GOT3 (cell line): ENCODE results near the gene PCDHGA12.
"Not testable (repeated sequence)": the region's sequence is repeated elsewhere in the genome, so short reads cannot be mapped to it uniquely, and the experiment has no call there.

Experiments used
- DNase-seq: peaks from one replicate; lab custom pipeline; 2025; ENCODE audit warnings: mixed read lengths; lab: John Stamatoyannopoulos, UW

Gene PCDHGA12

DNA sequence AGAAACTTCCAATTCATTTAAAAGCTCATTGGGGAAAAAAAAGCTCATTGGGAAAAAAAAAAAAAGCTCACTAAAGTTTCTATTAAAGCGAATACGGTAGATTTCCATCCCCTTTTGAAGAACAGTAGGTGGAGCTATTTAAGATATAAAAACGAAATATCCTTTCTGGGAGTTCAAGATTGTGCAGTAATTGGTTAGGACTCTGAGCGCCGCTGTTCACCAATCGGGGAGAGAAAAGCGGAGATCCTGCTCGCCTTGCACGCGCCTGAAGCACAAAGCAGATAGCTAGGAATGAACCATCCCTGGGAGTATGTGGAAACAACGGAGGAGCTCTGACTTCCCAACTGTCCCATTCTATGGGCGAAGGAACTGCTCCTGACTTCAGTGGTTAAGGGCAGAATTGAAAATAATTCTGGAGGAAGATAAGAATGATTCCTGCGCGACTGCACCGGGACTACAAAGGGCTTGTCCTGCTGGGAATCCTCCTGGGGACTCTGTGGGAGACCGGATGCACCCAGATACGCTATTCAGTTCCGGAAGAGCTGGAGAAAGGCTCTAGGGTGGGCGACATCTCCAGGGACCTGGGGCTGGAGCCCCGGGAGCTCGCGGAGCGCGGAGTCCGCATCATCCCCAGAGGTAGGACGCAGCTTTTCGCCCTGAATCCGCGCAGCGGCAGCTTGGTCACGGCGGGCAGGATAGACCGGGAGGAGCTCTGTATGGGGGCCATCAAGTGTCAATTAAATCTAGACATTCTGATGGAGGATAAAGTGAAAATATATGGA lies at the start of gene PCDHGA12:
TSS of gene PCDHGA12 (plus strand) at position 176 of the 782 bp plus-strand sequence. CDS start at position 429, 253 bp downstream.
- DNase-seq: no peak

DNA sequence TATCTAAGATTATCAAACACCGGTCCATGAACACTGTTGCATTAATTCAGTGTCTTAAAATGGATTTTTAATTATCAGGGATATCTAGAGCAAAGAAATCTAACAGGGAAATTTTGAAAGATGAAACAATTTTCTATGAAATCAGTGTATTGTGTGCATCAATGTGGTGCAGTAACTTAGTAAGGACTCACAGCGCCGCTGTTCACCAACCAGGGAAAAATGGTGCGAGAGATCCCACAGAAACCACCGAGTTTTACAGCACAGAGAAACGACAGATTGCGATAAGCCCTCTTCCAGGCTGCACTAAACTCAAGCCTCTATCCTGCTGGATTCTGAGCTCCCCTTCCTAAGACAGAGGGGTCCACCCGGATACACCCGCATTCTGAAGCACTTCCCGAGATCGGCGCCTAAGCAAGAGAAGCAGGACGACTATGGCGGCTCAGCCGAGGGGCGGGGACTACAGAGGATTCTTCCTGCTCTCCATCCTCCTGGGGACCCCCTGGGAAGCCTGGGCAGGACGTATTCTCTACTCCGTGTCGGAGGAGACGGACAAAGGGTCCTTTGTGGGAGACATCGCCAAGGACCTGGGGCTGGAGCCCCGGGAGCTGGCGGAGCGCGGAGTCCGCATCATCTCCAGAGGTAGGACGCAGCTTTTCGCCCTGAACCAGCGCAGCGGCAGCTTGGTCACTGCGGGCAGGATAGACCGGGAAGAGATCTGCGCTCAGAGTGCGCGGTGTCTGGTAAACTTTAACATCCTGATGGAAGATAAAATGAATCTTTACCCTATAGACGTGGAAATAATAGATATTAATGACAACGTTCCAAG lies 47.6 kb upstream of the PCDHGA12 start, which contains the start of gene PCDHGA7:
TSS of gene PCDHGA7 (plus strand) at position 274 of the 826 bp plus-strand sequence. CDS start at position 432, 158 bp downstream.
- no peak for DNase-seq

DNA sequence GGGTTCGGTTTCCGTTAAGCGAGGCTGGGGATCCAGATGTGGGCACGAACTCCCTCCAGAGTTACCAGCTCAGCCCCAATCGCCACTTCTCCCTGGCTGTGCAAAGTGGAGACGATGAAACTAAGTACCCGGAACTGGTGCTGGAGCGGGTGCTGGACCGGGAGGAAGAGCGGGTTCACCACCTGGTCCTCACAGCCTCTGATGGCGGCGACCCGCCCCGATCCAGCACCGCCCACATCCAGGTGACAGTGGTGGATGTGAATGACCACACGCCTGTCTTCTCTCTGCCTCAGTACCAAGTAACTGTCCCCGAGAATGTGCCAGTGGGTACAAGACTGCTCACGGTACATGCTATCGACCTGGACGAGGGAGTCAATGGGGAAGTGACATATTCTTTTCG lies 47.0 kb upstream of the PCDHGA12 start:
- DNase-seq: no peak

DNA sequence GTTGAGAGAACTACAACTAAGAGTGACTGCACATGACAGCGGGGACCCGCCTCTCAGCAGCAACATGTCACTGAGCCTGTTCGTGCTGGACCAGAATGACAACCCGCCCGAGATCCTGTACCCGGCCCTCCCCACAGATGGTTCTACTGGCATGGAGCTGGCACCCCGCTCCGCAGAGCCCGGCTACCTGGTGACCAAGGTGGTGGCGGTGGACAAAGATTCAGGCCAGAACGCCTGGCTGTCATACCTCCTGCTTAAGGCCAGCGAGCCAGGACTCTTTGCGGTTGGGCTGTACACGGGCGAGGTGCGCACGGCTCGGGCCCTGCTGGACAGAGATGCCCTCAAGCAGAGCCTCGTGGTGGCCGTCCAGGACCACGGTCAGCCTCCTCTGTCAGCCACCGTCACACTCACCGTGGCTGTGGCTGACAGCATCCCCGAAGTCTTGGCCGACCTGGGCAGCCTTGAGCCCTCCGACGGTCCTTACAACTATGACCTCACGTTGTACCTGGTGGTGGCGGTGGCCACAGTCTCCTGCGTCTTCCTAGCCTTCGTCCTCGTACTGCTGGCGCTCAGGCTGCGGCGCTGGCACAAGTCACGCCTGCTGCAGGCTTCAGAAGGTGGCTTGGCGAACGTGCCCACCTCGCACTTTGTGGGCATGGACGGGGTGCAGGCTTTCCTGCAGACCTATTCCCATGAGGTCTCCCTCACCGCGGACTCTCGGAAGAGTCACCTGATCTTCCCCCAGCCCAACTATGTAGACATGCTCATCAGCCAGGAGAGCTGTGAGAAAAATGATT lies 45.6 kb upstream of the PCDHGA12 start:
- no peak for DNase-seq

DNA sequence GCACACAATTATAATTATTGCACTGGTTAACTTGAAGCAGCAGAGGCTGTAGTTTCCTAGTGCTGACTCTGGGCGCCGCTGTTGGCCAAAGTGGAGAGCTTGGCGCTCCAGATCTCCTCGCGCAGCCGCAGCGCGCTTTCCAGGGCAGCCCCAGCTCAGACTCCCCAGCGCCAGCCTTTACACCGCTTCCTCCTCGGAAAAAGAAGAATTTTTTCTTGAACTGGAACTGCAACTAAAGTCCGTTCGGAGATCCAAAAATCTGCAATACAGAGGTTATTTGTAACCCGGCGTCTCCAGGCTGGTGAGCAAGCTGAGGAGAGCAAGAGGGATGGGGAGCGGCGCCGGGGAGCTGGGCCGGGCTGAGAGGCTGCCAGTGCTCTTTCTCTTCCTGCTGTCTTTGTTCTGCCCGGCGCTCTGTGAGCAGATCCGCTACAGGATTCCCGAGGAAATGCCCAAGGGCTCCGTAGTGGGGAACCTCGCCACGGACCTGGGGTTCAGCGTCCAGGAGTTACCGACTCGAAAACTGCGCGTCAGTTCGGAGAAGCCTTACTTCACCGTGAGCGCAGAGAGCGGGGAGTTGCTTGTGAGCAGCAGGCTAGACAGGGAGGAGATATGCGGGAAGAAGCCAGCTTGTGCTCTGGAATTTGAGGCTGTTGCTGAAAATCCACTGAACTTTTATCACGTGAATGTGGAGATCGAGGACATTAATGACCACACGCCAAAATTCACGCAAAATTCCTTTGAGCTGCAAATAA lies 42.6 kb upstream of the PCDHGA12 start, which contains the start of gene PCDHGB4:
TSS of gene PCDHGB4 (plus strand) at position 142 of the 755 bp plus-strand sequence. CDS start at position 329, 187 bp downstream.
- not testable (repeated sequence) for DNase-seq

DNA sequence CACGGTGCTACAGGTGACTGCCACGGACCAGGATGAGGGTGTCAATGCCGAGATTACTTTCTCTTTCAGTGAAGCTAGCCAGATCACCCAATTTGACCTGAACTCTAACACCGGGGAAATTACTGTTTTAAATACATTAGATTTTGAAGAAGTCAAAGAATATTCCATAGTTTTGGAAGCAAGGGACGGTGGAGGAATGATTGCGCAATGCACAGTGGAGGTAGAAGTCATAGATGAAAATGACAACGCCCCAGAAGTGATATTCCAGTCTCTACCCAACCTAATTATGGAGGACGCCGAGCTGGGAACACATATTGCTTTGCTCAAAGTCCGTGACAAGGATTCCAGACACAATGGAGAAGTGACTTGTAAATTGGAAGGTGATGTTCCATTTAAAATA lies 41.6 kb upstream of the PCDHGA12 start:
- no peak for DNase-seq

DNA sequence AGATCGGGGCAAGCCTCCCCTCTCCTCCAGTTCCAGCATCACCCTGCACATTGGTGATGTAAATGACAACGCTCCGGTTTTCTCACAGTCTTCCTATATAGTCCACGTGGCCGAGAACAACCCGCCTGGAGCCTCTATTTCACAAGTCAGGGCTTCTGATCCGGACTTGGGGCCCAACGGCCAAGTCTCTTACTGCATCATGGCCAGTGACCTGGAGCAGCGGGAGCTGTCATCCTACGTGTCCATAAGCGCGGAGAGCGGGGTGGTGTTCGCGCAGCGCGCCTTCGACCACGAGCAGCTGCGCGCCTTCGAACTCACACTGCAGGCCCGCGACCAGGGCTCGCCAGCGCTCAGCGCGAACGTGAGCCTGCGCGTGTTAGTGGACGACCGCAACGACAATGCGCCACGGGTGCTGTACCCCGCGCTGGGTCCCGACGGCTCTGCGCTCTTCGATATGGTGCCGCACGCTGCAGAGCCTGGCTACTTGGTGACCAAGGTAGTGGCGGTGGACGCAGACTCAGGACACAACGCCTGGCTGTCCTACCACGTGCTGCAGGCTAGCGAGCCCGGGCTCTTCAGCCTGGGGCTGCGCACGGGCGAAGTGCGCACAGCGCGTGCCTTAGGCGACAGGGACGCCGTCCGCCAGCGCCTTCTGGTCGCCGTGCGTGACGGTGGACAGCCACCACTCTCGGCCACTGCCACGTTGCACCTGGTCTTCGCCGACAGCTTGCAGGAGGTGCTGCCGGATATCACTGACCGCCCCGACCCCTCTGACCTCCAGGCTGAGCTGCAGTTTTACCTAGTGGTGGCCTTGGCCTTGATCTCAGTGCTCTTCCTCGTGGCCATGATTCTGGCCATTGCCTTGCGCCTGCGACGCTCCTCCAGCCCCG lies 40.9 kb upstream of the PCDHGA12 start:
- DNase-seq: no peak

DNA sequence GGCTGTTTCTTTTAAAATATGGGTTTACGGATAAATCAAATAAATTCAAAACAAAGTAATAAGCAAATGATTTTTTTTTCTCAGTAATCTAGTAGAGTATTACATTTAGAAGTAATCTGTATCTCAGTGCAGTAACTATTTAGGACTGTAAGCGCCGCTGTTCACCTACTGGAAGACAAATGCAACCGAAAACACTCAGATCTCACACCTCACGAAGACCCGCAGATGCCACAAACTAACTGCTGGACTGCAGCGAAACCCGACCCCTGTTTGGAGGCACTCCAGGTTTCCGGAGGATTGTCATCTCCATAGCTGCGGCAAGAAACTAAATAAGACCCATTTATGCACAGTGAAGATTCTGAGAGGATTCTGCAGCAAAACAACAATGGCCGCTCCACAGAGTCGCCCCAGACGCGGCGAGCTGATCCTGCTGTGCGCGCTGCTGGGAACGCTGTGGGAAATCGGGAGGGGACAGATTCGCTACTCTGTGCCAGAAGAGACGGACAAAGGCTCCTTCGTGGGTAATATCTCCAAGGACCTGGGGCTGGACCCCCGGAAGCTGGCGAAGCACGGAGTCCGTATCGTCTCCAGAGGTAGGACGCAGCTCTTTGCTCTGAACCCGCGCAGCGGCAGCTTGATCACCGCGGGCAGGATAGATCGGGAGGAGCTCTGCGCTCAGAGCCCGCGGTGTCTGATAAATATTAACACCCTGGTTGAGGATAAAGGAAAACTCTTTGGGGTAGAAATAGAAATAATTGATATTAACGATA lies 37.7 kb upstream of the PCDHGA12 start, which contains the start of gene PCDHGA8:
TSS of gene PCDHGA8 (plus strand) at position 205 of the 770 bp plus-strand sequence. CDS start at position 386, 181 bp downstream.
- DNase-seq: no peak

DNA sequence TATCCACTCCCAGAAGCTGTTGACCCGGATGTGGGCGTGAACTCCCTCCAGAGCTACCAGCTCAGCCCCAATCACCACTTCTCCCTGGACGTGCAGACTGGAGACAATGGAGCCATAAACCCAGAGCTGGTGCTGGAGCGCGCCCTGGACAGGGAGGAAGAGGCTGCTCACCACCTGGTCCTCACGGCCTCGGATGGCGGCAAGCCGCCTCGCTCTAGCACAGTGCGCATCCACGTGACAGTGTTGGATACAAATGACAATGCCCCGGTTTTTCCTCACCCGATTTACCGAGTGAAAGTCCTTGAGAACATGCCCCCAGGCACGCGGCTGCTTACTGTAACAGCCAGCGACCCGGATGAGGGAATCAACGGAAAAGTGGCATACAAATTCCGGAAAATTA lies 37.0 kb upstream of the PCDHGA12 start:
- no peak for DNase-seq

DNA sequence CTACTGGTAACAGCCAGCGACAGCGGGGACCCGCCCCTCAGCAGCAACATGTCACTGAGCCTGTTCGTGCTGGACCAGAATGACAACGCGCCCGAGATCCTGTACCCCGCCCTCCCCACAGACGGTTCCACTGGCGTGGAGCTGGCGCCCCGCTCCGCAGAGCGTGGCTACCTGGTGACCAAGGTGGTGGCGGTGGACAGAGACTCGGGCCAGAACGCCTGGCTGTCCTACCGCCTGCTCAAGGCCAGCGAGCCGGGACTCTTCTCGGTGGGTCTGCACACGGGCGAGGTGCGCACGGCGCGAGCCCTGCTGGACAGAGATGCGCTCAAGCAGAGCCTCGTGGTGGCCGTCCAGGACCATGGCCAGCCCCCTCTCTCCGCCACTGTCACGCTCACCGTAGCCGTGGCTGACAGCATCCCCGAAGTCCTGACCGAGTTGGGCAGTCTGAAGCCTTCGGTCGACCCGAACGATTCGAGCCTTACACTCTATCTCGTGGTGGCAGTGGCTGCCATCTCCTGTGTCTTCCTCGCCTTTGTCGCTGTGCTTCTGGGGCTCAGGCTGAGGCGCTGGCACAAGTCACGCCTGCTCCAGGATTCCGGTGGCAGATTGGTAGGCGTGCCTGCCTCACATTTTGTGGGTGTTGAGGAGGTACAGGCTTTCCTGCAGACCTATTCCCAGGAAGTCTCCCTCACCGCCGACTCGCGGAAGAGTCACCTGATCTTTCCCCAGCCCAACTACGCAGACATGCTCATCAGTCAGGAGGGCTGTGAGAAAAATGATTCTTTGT lies 35.7 kb upstream of the PCDHGA12 start:
- not testable (repeated sequence) for DNase-seq

DNA sequence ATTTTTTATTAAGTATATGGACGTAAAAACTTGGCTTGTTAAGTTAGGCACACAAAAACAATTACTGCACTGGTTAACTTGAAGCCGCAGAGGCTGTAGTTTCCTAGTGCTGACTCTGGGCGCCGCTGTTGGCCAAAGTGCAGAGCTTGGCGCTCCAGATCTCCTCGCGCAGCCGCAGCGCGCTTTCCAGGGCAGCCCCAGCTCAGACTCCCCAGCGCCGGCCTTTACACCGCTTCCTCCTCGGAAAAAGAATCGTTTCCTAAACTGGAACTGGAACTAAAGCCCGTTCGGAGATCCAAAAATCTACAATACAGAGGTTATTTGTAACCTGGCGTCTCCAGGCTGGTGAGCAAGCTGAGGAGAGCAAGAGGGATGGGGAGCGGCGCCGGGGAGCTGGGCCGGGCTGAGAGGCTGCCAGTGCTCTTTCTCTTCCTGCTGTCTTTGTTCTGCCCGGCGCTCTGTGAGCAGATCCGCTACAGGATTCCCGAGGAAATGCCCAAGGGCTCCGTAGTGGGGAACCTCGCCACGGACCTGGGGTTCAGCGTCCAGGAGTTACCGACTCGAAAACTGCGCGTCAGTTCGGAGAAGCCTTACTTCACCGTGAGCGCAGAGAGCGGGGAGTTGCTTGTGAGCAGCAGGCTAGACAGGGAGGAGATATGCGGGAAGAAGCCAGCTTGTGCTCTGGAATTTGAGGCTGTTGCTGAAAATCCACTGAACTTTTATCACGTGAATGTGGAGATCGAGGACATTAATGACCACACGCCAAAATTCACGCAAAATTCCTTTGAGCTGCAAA lies 32.4 kb upstream of the PCDHGA12 start, which contains the start of gene PCDHGB5:
TSS of gene PCDHGB5 (plus strand) at position 192 of the 796 bp plus-strand sequence. CDS start at position 373, 181 bp downstream.
- not testable (repeated sequence) for DNase-seq

DNA sequence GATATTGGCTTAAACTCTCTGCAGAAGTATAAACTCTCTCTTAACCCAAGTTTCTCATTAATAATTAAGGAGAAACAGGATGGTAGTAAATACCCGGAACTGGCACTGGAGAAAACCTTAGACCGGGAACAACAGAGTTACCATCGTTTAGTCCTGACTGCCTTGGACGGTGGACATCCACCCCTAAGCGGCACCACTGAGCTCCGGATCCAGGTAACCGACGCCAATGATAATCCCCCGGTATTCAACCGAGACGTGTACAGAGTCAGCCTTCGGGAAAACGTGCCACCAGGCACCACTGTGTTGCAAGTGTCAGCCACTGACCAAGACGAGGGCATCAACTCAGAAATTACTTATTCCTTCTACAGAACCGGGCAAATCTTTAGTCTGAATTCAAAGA lies 31.7 kb upstream of the PCDHGA12 start:
- no peak for DNase-seq

DNA sequence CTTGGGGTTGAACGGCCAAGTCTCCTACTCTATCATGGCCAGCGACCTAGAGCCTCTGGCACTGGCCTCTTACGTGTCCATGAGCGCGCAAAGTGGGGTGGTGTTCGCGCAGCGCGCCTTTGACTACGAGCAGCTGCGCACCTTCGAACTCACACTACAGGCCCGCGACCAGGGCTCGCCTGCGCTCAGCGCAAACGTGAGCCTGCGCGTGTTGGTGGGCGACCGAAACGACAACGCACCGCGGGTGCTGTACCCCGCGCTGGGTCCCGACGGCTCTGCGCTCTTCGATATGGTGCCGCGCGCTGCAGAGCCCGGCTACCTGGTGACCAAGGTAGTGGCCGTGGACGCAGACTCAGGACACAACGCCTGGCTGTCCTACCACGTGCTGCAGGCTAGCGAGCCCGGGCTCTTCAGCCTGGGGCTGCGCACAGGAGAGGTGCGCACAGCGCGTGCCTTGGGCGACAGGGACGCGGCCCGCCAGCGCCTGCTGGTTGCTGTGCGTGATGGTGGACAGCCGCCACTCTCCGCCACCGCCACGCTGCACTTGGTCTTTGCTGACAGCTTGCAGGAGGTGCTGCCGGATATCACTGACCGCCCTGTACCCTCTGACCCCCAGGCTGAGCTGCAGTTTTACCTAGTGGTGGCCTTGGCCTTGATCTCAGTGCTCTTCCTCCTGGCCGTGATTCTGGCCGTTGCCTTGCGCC lies 30.6 kb upstream of the PCDHGA12 start:
- DNase-seq: no peak

DNA sequence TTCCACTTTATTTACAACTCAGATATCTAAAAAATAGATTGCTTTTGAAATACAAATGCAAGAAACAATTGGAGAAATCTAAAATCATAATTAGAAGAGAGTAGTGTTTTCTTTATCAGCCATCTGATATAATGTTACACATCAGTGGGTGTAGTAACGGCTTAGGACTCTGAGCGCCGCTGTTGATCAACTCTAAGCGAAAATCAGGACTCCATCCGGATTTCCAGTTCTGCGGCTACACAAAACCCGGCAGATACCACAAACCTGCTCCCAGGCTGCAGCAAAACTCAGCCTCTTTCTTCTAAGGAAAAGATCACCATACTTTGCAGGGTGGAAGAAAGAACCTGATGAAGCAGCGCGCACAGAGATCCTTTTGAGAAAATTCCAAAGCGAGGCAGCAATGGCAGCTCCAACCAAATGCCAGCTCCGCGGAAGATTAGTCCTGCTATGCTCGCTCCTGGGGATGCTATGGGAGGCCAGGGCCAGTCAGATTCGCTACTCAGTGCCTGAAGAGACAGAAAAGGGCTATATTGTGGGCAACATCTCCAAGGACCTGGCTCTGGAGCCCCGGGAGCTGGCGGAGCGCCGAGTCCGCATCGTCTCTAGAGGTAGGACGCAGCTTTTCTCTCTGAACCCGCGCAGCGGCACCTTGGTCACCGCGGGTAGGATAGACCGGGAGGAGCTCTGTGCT lies 27.6 kb upstream of the PCDHGA12 start, which contains the start of gene PCDHGA9:
TSS of gene PCDHGA9 (plus strand) at position 226 of the 691 bp plus-strand sequence. CDS start at position 401, 175 bp downstream.
- no peak for DNase-seq

DNA sequence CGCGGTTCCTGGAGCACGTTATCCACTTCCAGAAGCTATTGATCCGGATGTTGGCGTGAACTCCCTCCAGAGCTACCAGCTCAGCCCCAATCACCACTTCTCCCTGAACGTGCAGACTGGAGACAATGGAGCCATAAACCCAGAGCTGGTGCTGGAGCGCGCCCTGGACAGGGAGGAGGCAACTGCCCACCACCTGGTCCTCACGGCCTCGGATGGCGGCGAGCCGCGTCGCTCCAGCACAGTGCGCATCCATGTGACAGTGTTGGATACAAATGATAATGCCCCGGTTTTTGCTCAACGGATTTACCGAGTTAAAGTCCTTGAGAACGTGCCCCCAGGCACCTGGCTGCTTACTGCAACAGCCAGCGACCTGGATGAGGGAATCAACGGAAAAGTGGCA lies 26.9 kb upstream of the PCDHGA12 start:
- DNase-seq: no peak
